HG02610 (cell line): Measurements from ENCODE around the gene MGAT5B.

ENCODE experiments used
- ATAC-seq: cut with Tn5 transposase; IDR thresholded peaks from one replicate; pipeline ENCODE4 v1.9.1; 2021; ENCODE audit warnings: mild to moderate bottlenecking, moderate library complexity; ENCODE audit not compliant: unreplicated experiment

Gene MGAT5B

GRCh38 chr17:76877437-76877836 lies 9.2 kb downstream of the MGAT5B start:
- ATAC-seq = no peak

GRCh38 chr17:76878568-76878967 lies 10.4 kb downstream of the MGAT5B start:
- no peak for ATAC-seq

- ATAC-seq = no peak
Observed at GRCh38 chr17:76879254-76879653, 11.1 kb downstream of the MGAT5B start.

GRCh38 chr17:76879691-76880090 lies 11.5 kb downstream of the MGAT5B start:
- no peak for ATAC-seq

GRCh38 chr17:76880268-76880667 lies 12.1 kb downstream of the MGAT5B start:
- no peak for ATAC-seq

- no peak for ATAC-seq
Observed at GRCh38 chr17:76880971-76881370, 12.8 kb downstream of the MGAT5B start.

- ATAC-seq = no peak
Observed at GRCh38 chr17:76881408-76881807, 13.2 kb downstream of the MGAT5B start.

GRCh38 chr17:76881966-76882365 lies 13.8 kb downstream of the MGAT5B start:
- ATAC-seq = no peak

- no peak for ATAC-seq
Observed at GRCh38 chr17:76883744-76884525, 15.7 kb downstream of the MGAT5B start.

- ATAC-seq = no peak
Observed at GRCh38 chr17:76884995-76885893, 17.0 kb downstream of the MGAT5B start.

- no peak for ATAC-seq
Observed at GRCh38 chr17:76885894-76886290, 17.7 kb downstream of the MGAT5B start.

- no peak for ATAC-seq
Observed at GRCh38 chr17:76886395-76886794, 18.2 kb downstream of the MGAT5B start.

- ATAC-seq = no peak
Observed at GRCh38 chr17:76887802-76888201, 19.6 kb downstream of the MGAT5B start.

GRCh38 chr17:76888661-76889060 lies 20.5 kb downstream of the MGAT5B start:
- ATAC-seq = no peak

- ATAC-seq = no peak
Observed at GRCh38 chr17:76889323-76889722, 21.1 kb downstream of the MGAT5B start.

GRCh38 chr17:76892329-76892728 lies 24.1 kb downstream of the MGAT5B start:
- ATAC-seq = no peak

GRCh38 chr17:76893623-76894334 lies 25.6 kb downstream of the MGAT5B start:
- no peak for ATAC-seq

GRCh38 chr17:76894842-76895241 lies 26.6 kb downstream of the MGAT5B start:
- no peak for ATAC-seq

GRCh38 chr17:76897023-76897422 lies 28.8 kb downstream of the MGAT5B start:
- no peak for ATAC-seq

GRCh38 chr17:76899414-76899813 lies 31.2 kb downstream of the MGAT5B start:
- no peak for ATAC-seq

GRCh38 chr17:76900723-76901122 lies 32.5 kb downstream of the MGAT5B start:
- ATAC-seq = no peak
